Ascending aorta (tissue), 2 donors: ENCODE measurements around the gene MYLK4. TPM values are rescaled to one million over a fixed set of nuclear protein-coding genes. Genes with fewer than 3 reads are reported as not detected.
A peak's percentile ranks its signal among the peaks of the same experiment; 100 is the strongest.
"Not testable (repeated sequence)": the region's sequence is repeated elsewhere in the genome, so short reads cannot be mapped to it uniquely, and the experiment has no call there.

Experiments
- DNase-seq, 2 donors: peaks; one replicate each; pipeline ENCODE4 v3.0.0-alpha.2; 2019; ENCODE audit warnings: low spot score in 2 of 2
- H3K27ac ChIP-seq, 2 donors: fragments of 200-600 bp; sonication (generic); one replicate each; pipeline ENCODE4 v1.5.1; 2016 to 2017; ENCODE audit warnings: mild to moderate bottlenecking in 1 of 2
- H3K27me3 ChIP-seq: fragments of 200-600 bp; sonication (generic); one replicate; pipeline ENCODE4 v1.5.1; 2017
- H3K36me3 ChIP-seq, 2 donors: fragments of 200-600 bp; sonication (generic); one replicate each; pipeline ENCODE4 v1.5.1; 2016
- H3K4me1 ChIP-seq, 2 donors: fragments of 200-600 bp; sonication (generic); one replicate each; pipeline ENCODE4 v1.5.1; 2016 to 2017; ENCODE audit warnings: mild to moderate bottlenecking in 1 of 2
- H3K4me3 ChIP-seq, 2 donors: fragments of 200-600 bp; sonication (generic); one replicate each; pipeline ENCODE4 v1.5.1; 2016 to 2017; ENCODE audit warnings: mild to moderate bottlenecking in 1 of 2
- H3K9me3 ChIP-seq, 2 donors: fragments of 200-600 bp; sonication (generic); one replicate each; pipeline ENCODE4 v1.5.1; 2016
- intact Hi-C: fragments of 100-400 bp; cut with DNase I; formaldehyde crosslinking; loops from one replicate; pipeline ENCODE4 v1.15.1; 2023
- total RNA-seq: library from RNA; depleted of rRNA; stranded (reverse); fragments of >200 nt; gene quantifications from one replicate; pipeline ENCODE4 v1.1.0, GENCODE V29; 2016
- TF ChIP-seq, protein P1 (sequence below), 3 experiments: fragments of 200-600 bp in 2 of 3; fragments of 450-650 bp in 1 of 3; sonication (generic) in 2 of 3; IDR thresholded peaks; one replicate each; pipeline ENCODE4 v1.5.1; 2016 to 2019; ENCODE audit warnings: antibody characterized with exemption in 3 of 3, mild to moderate bottlenecking in 1 of 3, moderate library complexity in 1 of 3

Gene MYLK4
- total RNA-seq, 1 donor from 2014 or later: not detected

- H3K27ac ChIP-seq: peak within 1 kb of the TSS; percentile 92 to 99
- peak; percentile 98 to 100 for DNase-seq
- H3K36me3 ChIP-seq: peaks cover 0 to 2% of the 10 kb centered on the region in 2 donors
- no peaks in the 10 kb centered on the region for H3K9me3 ChIP-seq
- peak within 1 kb of the TSS; percentile 93 for H3K4me3 ChIP-seq
- no peaks in the 10 kb centered on the region for H3K27me3 ChIP-seq
- H3K4me1 ChIP-seq: peaks cover 6 to 17% of the 10 kb centered on the region in 2 donors
- intact Hi-C loops: loop anchor here (1.0 to 5.0 kb wide), 5 partner anchors 25 to 302 kb away; partner anchors contain the start of genes RIPK1 and SERPINB1
- TF ChIP-seq, protein P1, sequence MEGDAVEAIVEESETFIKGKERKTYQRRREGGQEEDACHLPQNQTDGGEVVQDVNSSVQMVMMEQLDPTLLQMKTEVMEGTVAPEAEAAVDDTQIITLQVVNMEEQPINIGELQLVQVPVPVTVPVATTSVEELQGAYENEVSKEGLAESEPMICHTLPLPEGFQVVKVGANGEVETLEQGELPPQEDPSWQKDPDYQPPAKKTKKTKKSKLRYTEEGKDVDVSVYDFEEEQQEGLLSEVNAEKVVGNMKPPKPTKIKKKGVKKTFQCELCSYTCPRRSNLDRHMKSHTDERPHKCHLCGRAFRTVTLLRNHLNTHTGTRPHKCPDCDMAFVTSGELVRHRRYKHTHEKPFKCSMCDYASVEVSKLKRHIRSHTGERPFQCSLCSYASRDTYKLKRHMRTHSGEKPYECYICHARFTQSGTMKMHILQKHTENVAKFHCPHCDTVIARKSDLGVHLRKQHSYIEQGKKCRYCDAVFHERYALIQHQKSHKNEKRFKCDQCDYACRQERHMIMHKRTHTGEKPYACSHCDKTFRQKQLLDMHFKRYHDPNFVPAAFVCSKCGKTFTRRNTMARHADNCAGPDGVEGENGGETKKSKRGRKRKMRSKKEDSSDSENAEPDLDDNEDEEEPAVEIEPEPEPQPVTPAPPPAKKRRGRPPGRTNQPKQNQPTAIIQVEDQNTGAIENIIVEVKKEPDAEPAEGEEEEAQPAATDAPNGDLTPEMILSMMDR (IDR thresholded peaks at IDR 0.05): peak; percentile 47 to 93 (median 58)
These were observed 14.6 kb upstream of the MYLK4 start, which contains the start of gene WRNIP1 for GRCh38 chr6:2765166-2765895. Gene WRNIP1, plus strand, starts transcription at chr6:2765393. Its CDS starts 230 bp downstream, at chr6:2765623.

DNA sequence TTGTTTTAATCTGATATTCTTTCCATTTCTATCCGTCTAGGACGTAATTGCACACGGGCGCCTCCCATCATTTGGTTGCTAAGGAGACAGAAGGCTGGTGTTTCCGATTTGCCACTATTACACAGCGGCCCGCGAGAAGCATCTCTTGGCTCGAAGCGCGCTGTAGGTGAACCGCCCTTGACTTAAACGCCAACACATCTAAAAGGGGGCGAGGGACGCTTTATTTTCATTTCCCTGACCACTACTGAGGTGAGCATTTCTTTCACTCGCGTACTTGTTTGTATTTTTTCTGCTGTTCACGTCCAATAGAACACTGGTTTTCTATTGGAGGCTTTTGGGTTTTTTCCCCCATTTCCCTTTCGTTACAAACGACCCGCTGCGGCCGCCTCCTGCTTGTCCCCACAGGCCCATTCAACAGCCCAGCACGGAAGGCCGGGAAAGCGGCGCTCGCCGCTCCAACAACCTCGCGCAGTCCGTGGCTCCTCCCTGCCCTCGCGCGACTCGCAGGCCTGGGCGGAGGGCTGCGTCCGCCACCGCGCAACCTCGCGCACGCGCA is 14.0 kb upstream of the MYLK4 start:
- Histone ChIP-seq H3K4me1 (peaks cover 6 to 14% of the 10 kb centered on the region in 2 donors), H3K9me3 (no peaks in the 10 kb centered on the region), H3K36me3 (no peaks in the 10 kb centered on the region), H3K27me3 (no peaks in the 10 kb centered on the region), H3K4me3 (peak overlapping the region; percentile 60 to 64), H3K27ac (peak overlapping the region; percentile 90)
- intact Hi-C loops: loop anchor here (1.0 to 5.0 kb wide), 5 partner anchors 26 to 303 kb away; partner anchors contain the start of genes RIPK1 and SERPINB1
- peak in 1 of 2 donors; percentile 82 for DNase-seq
- TF ChIP-seq, protein P1 (IDR thresholded peaks at IDR 0.05): no peak

DNA sequence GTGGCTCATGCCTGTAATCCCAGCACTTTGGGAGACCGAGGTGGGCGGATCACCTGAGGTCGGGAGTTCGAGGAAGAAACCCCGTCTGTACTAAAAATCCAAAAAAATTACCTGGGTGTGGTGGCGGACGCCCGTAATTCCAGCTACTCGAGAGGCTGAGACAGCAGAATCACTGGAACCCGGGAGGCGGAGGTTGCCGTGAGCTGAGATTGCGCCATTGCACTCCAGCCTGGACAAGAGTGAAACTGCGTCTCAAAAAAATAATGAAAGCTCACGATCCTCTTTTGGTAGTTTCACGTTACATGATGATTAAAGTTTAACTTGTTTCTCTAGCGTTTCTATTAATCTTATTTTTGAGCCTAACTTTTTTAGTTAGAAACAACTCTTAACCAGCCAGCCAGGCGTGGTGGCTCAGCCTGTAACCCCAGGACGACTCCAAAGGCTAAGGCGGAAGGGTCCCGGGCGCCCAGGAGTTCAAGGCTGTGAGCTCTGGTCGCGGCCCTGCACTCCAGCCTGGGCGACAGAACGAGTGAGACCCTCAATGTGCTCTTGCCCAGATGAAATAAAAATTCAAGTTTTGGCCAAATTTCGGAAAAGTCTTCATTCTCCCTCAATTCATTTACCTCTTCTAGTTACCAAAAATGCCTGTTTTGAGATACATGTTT is 13.3 kb upstream of the MYLK4 start:
- intact Hi-C loops: loop anchor here (2.0 kb wide), 1 partner anchor 225 kb away; no protein-coding TSS in a partner anchor
- Histone ChIP-seq H3K36me3 (no peaks in the 10 kb centered on the region), H3K4me1 (peaks cover 6 to 11% of the 10 kb centered on the region in 2 donors), H3K27ac (peak overlapping the region; percentile 90), H3K9me3 (no peaks in the 10 kb centered on the region), H3K4me3 (peak overlapping the region; percentile 60 to 64), H3K27me3 (no peaks in the 10 kb centered on the region)
- TF ChIP-seq, protein P1 (IDR thresholded peaks at IDR 0.05): no peak
- no peak for DNase-seq

DNA sequence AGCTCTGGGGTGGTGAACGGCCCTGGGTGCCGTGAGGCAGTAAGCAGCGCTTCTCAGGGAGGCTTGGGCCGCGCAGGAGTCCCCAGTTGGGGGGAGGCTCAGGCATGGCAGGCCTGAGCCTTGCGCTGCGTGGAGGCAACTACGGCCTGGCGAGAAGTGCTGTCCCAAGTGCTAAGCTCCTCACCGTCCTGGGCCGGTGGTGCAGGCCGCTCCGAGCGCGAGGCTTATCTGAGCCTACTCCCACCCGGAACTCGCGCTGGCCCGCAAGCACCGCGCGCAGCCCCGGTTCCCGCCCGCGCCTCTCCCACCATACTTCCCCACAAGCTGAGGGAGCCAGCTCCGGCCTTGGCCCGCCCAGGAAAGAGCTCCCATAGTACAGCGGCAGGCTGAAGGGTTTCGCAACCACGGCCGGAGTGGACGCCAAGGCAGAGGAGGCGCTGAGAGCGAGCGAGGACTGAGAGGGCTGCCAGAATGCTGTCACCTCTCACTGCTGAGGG is 12.7 kb upstream of the MYLK4 start:
- DNase-seq: no peak
- Histone ChIP-seq H3K27me3 (no peaks in the 10 kb centered on the region), H3K4me3 (no peak overlapping the region), H3K4me1 (peaks cover 6 to 7% of the 10 kb centered on the region in 2 donors), H3K9me3 (no peaks in the 10 kb centered on the region), H3K27ac (no peak overlapping the region), H3K36me3 (no peaks in the 10 kb centered on the region)
- TF ChIP-seq, protein P1 (IDR thresholded peaks at IDR 0.05): no peak
- intact Hi-C loops: no loop called here

DNA sequence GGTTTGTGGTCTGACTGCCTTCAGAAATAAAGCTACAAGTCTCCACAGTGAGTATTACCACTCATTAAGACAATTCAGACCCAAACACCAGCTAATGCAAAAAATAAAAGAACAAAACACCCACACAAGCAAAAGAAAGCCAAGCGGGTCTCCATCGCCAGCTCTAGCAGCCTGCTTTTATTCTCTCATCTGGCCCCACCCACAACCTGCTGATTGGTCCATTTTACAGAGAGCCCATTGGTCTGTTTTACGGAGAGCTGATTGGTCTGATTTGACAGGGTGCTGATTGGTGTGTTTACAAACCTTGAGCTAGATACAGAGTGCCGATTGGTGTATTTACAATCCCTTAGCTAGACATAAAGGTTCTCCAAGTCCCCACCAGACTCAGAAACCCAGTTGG is 12.1 kb upstream of the MYLK4 start:
- H3K27me3 ChIP-seq, H3K9me3 ChIP-seq, H3K36me3 ChIP-seq, H3K27ac ChIP-seq, H3K4me3 ChIP-seq, H3K4me1 ChIP-seq, intact Hi-C loops, DNase-seq: not testable (repeated sequence)
